ENCODE results near the gene COL4A1.

DNA sequence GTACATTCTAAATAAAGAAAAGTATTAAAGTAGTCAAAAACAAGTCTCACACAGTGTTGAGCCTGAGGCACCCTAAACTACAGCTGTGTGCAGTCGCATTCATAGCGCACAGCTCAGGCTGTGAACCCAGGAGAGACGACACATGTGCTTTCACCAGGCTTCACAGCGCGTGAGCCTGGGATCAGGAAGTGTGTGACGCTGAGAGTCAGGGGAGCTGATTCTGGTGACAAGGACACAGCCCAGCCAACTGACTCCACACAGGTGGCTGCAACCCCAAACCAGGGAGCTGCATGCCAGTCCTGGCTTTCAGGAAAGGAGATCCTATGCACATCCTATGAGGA lies 41.6 kb downstream of the COL4A1 start:
- TF ChIP-seq, protein P1, sequence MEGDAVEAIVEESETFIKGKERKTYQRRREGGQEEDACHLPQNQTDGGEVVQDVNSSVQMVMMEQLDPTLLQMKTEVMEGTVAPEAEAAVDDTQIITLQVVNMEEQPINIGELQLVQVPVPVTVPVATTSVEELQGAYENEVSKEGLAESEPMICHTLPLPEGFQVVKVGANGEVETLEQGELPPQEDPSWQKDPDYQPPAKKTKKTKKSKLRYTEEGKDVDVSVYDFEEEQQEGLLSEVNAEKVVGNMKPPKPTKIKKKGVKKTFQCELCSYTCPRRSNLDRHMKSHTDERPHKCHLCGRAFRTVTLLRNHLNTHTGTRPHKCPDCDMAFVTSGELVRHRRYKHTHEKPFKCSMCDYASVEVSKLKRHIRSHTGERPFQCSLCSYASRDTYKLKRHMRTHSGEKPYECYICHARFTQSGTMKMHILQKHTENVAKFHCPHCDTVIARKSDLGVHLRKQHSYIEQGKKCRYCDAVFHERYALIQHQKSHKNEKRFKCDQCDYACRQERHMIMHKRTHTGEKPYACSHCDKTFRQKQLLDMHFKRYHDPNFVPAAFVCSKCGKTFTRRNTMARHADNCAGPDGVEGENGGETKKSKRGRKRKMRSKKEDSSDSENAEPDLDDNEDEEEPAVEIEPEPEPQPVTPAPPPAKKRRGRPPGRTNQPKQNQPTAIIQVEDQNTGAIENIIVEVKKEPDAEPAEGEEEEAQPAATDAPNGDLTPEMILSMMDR (IDR thresholded peaks at IDR 0.05), result no peak
- TF ChIP-seq POLR2A (IDR thresholded peaks at IDR 0.05), result no peak

Measured in heart left ventricle (tissue), 13 donors.